Thyroid gland (tissue), 4 donors: ENCODE measurements around the gene DIAPH1. TPM values are rescaled to one million over a fixed set of nuclear protein-coding genes. Genes with fewer than 3 reads are reported as not detected.

Experiments used
- DNase-seq, 2 donors: peaks; one replicate each; pipeline ENCODE4 v3.0.0-alpha.2; 2019
- H3K27ac ChIP-seq, 3 donors: fragments of 200-600 bp; sonication (generic); 1 replicate in 2 of 3; 2 replicates in 1 of 3; pipeline ENCODE4 v1.5.1; 2016 to 2019; ENCODE audit warnings: mild to moderate bottlenecking in 1 of 3, moderate library complexity in 1 of 3
- H3K27me3 ChIP-seq: fragments of 200-600 bp; sonication (generic); one replicate; pipeline ENCODE4 v1.5.1; 2019
- H3K36me3 ChIP-seq, 2 donors: fragments of 200-600 bp; sonication (generic); one replicate each; pipeline ENCODE4 v1.5.1; 2016 to 2019
- H3K4me1 ChIP-seq, 2 donors: fragments of 200-600 bp; sonication (generic); one replicate each; pipeline ENCODE4 v1.5.1; 2017 to 2019
- H3K4me3 ChIP-seq, 3 donors: fragments of 200-600 bp; sonication (generic); replicated peaks in 1 of 3; 1 replicate in 2 of 3; 2 replicates in 1 of 3; pipeline ENCODE4 v1.5.1; 2016; ENCODE audit warnings: mild to moderate bottlenecking in 1 of 3
- H3K9me3 ChIP-seq: fragments of 200-600 bp; sonication (generic); one replicate; pipeline ENCODE4 v1.5.1; 2017
- CTCF ChIP-seq, 6 experiments: fragments of 200-600 bp in 3 of 6; fragments of 450-650 bp in 3 of 6; sonication (generic) in 3 of 6; IDR thresholded peaks; one replicate each; pipeline ENCODE4 v1.5.1; 2016 to 2019; ENCODE audit warnings: antibody characterized with exemption in 6 of 6, mild to moderate bottlenecking in 2 of 6, inconsistent platforms in 1 of 6, moderate library complexity in 1 of 6
- POLR2A ChIP-seq, 2 donors: fragments of 450-650 bp; IDR thresholded peaks; one replicate each; pipeline ENCODE4 v1.6.1; 2017; ENCODE audit warnings: antibody characterized with exemption in 2 of 2, mild to moderate bottlenecking in 2 of 2, moderate library complexity in 1 of 2
- WGBS, 2 donors: methylation state at CpG; one replicate each; pipeline ENCODE4 v1.1.5; 2017; 5-methylcytosine and 5-hydroxymethylcytosine counted together
- intact Hi-C: fragments of 100-400 bp; cut with DNase I; formaldehyde crosslinking; loops from one replicate; pipeline ENCODE4 v1.15.1; 2023
- total RNA-seq, 4 donors: library from RNA; depleted of rRNA; stranded (reverse); fragments of >200 nt; gene quantifications; one replicate each; pipeline ENCODE4 v1.2.3, GENCODE V29; 2016

Gene DIAPH1
- total RNA-seq, 4 donors from 2014 or later = 82.1 to 103 (median 89.7) TPM

DNA sequence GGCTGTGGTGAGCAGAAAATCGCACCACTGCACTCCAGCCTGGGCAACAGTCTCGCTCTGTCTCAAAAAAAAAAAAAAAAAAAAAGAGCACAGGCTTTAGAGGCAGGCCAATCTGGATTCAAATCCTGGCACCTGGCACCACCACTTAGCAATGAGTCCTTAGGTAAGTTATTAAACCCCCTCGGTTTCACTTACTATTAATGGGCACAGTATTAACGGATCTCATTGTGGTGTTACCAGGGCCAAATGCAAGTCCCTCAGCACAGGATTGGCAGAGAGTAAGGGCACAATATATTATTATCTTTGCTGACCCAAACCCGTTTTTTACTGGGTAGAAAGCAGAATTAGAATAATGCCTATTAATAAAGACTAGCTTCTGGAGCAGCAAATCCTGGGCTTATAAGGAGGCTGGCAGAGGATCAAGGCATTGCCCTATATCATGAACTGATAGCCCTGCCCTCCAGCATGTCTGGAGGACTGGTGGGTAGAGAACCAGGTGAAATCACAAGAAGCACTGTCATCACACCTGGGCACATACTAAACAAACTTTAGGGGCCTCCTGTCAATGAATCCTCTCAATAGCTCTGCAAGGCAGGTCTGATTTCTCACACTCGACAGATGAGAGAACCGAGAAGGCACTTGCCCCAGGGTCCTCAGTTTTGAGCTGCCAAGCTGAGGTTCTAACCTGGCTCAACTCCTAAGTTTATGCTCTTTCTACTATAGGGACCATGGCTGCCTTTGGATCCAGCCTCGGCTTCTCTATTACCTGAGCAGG, 112.2 kb downstream of the DIAPH1 start:
- 88 to 94% methylated on average over 8 of the region's 8 CpGs for WGBS, 2 donors
- TF ChIP-seq POLR2A (IDR thresholded peaks at IDR 0.05) = no peak
- TF ChIP-seq CTCF (IDR thresholded peaks at IDR 0.05) = no peak
- Histone ChIP-seq H3K4me1 (peaks cover 13 to 27% of the 10 kb centered on the region in 2 donors), H3K27ac (peak overlapping the region in 2 of 3 donors; percentile 81 to 85), H3K4me3 (no peak overlapping the region), H3K9me3 (no peaks in the 10 kb centered on the region), H3K36me3 (peaks cover 0 to 9% of the 10 kb centered on the region in 2 donors), H3K27me3 (no peaks in the 10 kb centered on the region)
- no peak for DNase-seq
- intact Hi-C loops = no loop called here

GRCh38 chr5:141504216-141504615, 114.6 kb downstream of the DIAPH1 start:
- Histone ChIP-seq H3K9me3 (no peaks in the 10 kb centered on the region), H3K27ac (no peak overlapping the region), H3K4me3 (no peak overlapping the region), H3K4me1 (peaks cover 10 to 24% of the 10 kb centered on the region in 2 donors), H3K27me3 (no peaks in the 10 kb centered on the region), H3K36me3 (peaks cover 0 to 4% of the 10 kb centered on the region in 2 donors)
- no peak for DNase-seq
- TF ChIP-seq POLR2A (IDR thresholded peaks at IDR 0.05) (no peak), CTCF (IDR thresholded peaks at IDR 0.05) (no peak)
- intact Hi-C loops = no loop called here
- 96 to 97% methylated on average over 4 of the region's 4 CpGs for WGBS, 2 donors

DNA sequence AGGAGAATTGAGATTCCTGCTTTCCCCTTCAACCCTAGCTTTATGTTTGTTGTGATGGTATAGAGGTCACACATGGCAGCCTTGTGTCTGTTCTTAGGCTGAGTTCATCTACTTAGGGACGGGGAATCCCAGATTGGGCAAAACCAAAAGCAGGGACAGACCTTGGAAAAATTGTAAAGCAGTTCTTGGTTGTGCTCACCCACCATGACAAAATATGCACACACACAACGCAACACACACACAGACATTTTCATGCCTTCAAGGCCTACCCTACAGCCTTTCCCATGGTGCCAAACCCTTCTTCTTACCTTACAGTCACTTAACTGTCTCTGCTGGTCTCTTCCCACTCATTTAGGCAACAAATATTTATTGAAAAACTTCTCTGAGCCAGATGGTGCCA, 115.1 kb downstream of the DIAPH1 start:
- Histone ChIP-seq H3K36me3 (peaks cover 0 to 4% of the 10 kb centered on the region in 2 donors), H3K9me3 (no peaks in the 10 kb centered on the region), H3K4me3 (no peak overlapping the region), H3K27ac (no peak overlapping the region), H3K4me1 (peaks cover 4 to 19% of the 10 kb centered on the region in 2 donors), H3K27me3 (no peaks in the 10 kb centered on the region)
- TF ChIP-seq CTCF (IDR thresholded peaks at IDR 0.05) (no peak), POLR2A (IDR thresholded peaks at IDR 0.05) (no peak)
- 93 to 98% methylated on average over 2 of the region's 2 CpGs for WGBS, 2 donors
- DNase-seq = no peak
- intact Hi-C loops = no loop called here

DNA sequence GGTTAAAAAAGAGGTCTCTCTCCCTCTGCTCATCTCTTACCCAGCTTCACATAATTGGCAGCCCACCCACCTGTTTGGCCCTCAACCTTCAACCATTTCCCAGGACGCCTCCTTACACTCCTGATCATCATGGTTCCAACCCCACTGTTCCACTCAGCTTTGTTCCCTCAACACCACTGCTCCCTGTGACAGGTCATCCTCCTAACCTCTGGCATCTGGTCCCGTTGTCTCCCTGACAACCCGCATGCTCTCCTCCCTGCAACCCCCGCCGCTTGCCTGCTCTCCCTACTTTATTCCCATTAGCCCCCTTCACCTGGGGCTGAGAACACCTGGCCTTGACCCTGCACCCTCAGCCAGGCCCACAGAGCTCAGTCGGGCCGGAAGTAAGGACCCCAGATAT, 117.0 kb downstream of the DIAPH1 start:
- Histone ChIP-seq H3K36me3 (peaks cover 0 to 4% of the 10 kb centered on the region in 2 donors), H3K4me3 (no peak overlapping the region), H3K4me1 (no peaks in the 10 kb centered on the region), H3K27me3 (no peaks in the 10 kb centered on the region), H3K9me3 (no peaks in the 10 kb centered on the region), H3K27ac (no peak overlapping the region)
- DNase-seq = no peak
- TF ChIP-seq POLR2A (IDR thresholded peaks at IDR 0.05) (no peak), CTCF (IDR thresholded peaks at IDR 0.05) (no peak)
- intact Hi-C loops = no loop called here
- WGBS, 2 donors = 81 to 86% methylated on average over 7 of the region's 7 CpGs

DNA sequence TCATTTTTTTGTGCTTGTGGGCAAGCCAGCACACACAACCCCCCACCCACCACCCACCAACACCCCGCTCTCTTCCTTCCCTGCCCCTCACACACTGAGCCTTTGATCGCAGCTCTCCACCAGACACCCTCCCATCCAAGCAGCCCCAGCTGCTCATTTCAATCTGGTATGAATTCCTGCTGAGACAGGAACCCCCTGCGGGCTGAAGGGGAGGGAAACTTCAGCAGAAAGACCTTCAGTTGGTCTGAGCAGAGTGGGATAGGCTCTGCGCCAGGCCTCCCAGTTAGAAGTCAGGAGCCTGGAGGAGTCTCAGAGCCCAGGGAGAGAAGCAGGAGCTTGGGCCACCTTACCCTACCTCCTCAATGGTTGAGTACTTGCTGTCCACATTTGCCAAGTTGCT, 122.8 kb downstream of the DIAPH1 start:
- DNase-seq = no peak
- Histone ChIP-seq H3K36me3 (no peaks in the 10 kb centered on the region), H3K4me3 (no peak overlapping the region), H3K4me1 (peaks cover 9 to 16% of the 10 kb centered on the region in 2 donors), H3K27ac (no peak overlapping the region), H3K9me3 (no peaks in the 10 kb centered on the region), H3K27me3 (no peaks in the 10 kb centered on the region)
- WGBS, 2 donors = 85 to 86% methylated on average over 4 of the region's 4 CpGs
- TF ChIP-seq CTCF (IDR thresholded peaks at IDR 0.05) (no peak), POLR2A (IDR thresholded peaks at IDR 0.05) (no peak)
- intact Hi-C loops = no loop called here
